T-helper 2 cell (primary cell): ENCODE results near the gene F2R.
"Not testable (repeated sequence)": the region's sequence is repeated elsewhere in the genome, so short reads cannot be mapped to it uniquely, and the experiment has no call there.

Source experiments
- DNase-seq, 5 experiments: peaks; one replicate each; pipeline versions ENCODE4 v3.0.0 to v3.0.0-alpha.2; 2012 to 2022
- total RNA-seq, 2 donors: gene quantifications; one replicate each; lab custom pipeline; 2026; lab: John Stamatoyannopoulos, UW

F2R gene
- 0.31 to 1.2 reads per million in 2 donors for total RNA-seq

GRCh38 chr5:76715736-76716455, at the start of gene F2R:
TSS of gene F2R (plus strand) at chr5:76716126. CDS start at chr5:76716308, 182 bp downstream.
- DNase-seq = peak; percentile 10 to 81 (median 32)

GRCh38 chr5:76667495-76667894, 48.4 kb upstream of the F2R start:
- DNase-seq = no peak

- DNase-seq = no peak
Measured at GRCh38 chr5:76669245-76669644, 46.7 kb upstream of the F2R start.

- no peak for DNase-seq
Measured at GRCh38 chr5:76670508-76670907, 45.4 kb upstream of the F2R start.

GRCh38 chr5:76672242-76672641, 43.7 kb upstream of the F2R start:
- DNase-seq = no peak

- no peak for DNase-seq
Measured at GRCh38 chr5:76673125-76673524, 42.8 kb upstream of the F2R start.

- DNase-seq = no peak
Measured at GRCh38 chr5:76674330-76675066, 41.4 kb upstream of the F2R start.

- no peak for DNase-seq
Measured at GRCh38 chr5:76675364-76675763, 40.6 kb upstream of the F2R start.

- no peak for DNase-seq
Measured at GRCh38 chr5:76677849-76678472, 38.0 kb upstream of the F2R start.

- DNase-seq = no peak
Measured at GRCh38 chr5:76679231-76679630, 36.7 kb upstream of the F2R start.

- DNase-seq = not testable (repeated sequence)
Measured at GRCh38 chr5:76680826-76681225, 35.1 kb upstream of the F2R start.

- DNase-seq = no peak
Measured at GRCh38 chr5:76681287-76681686, 34.6 kb upstream of the F2R start.

- no peak for DNase-seq
Measured at GRCh38 chr5:76682387-76682786, 33.5 kb upstream of the F2R start.

- DNase-seq = no peak
Measured at GRCh38 chr5:76683816-76684731, 31.9 kb upstream of the F2R start.

GRCh38 chr5:76684756-76685519, 31.0 kb upstream of the F2R start:
- no peak for DNase-seq

GRCh38 chr5:76685704-76686103, 30.2 kb upstream of the F2R start:
- DNase-seq = no peak

- no peak for DNase-seq
Measured at GRCh38 chr5:76688212-76688611, 27.7 kb upstream of the F2R start.

GRCh38 chr5:76688836-76689235, 27.1 kb upstream of the F2R start:
- no peak for DNase-seq

GRCh38 chr5:76689321-76690036, 26.4 kb upstream of the F2R start:
- DNase-seq = no peak

- no peak for DNase-seq
Measured at GRCh38 chr5:76690037-76690679, 25.8 kb upstream of the F2R start.
